HepG2 (cell line): ENCODE data around the gene C1orf198. TPM values are rescaled to one million over a fixed set of nuclear protein-coding genes. Genes with fewer than 3 reads are reported as not detected.

Experiments used
- ATAC-seq: fragments of 200-7000 bp; cut with Tn5 transposase; 3 replicates; pipeline ENCODE4 v1.9.1; 2020; ENCODE audit warnings: mild to moderate bottlenecking, moderate library complexity
- BruUV-seq: library from RNA; stranded (reverse); fragments of 400-500 nt; replicated peaks from 2 replicates; lab custom pipeline; 2021; lab: Mats Ljungman, UMichigan
- CTCF ChIA-PET: fragments of 300-600 bp; formaldehyde crosslinking; extraction: SDS; loops from one replicate; lab custom pipeline; 2021; ENCODE audit warnings: low total read pairs, inconsistent platforms, low intra/inter-chr PET ratio; lab: Yijun Ruan, JAX
- POLR2A ChIA-PET: fragments of 350-600 bp; sonication (Branson Sonifier 250); formaldehyde crosslinking; loops from one replicate; lab custom pipeline; 2020; ENCODE audit warnings: antibody characterized with exemption, inconsistent platforms; lab: Yijun Ruan, JAX
- DNase-seq: peaks from one replicate; pipeline ENCODE4 v3.0.0-alpha.2; 2015; ENCODE audit warnings: low spot score
- FAIRE-seq: peaks from 3 replicates; lab custom pipeline; 2011; peaks lifted over from hg19 to GRCh38; lab: Jason Lieb, UNC
- H2AFZ ChIP-seq: one replicate; pipeline ENCODE4 v1.6.1; 2011; ENCODE audit warnings: low read length, inconsistent platforms
- H3K27ac ChIP-seq: fragments of 300-600 bp; 3 replicates; pipeline ENCODE4 v1.8.0; 2011; ENCODE audit warnings: mixed run types, mild to moderate bottlenecking, mixed read lengths, low read length, inconsistent platforms; ENCODE audit not compliant: insufficient read depth; ENCODE audit errors: extremely low read length
- H3K27me3 ChIP-seq, 2 experiments: fragments of 200-600 bp in 1 of 2; 2 replicates in 1 of 2; 3 replicates in 1 of 2; pipeline versions ENCODE4 v1.6.0 to v1.8.0; 2011; ENCODE audit warnings: low read length in 2 of 2, mild to moderate bottlenecking in 2 of 2, moderate library complexity in 2 of 2, inconsistent platforms in 1 of 2; ENCODE audit not compliant: insufficient read depth in 2 of 2, control insufficient read depth in 1 of 2
- H3K36me3 ChIP-seq, 2 experiments: fragments of 200-600 bp in 1 of 2; replicated peaks in 1 of 2; 2 replicates in 1 of 2; 3 replicates in 1 of 2; pipeline versions ENCODE4 v1.5.1 to v1.8.0; 2011; ENCODE audit warnings: low read length in 2 of 2, inconsistent platforms in 1 of 2; ENCODE audit not compliant: insufficient read depth in 2 of 2, control insufficient read depth in 1 of 2
- H3K4me1 ChIP-seq: 2 replicates; pipeline ENCODE4 v1.5.1; 2012; ENCODE audit warnings: low read length, inconsistent platforms; ENCODE audit not compliant: insufficient read depth
- H3K4me2 ChIP-seq: 2 replicates; pipeline ENCODE4 v1.6.0; 2011; ENCODE audit warnings: low read depth, low read length, inconsistent platforms
- H3K4me3 ChIP-seq, 3 experiments: fragments of 200-600 bp in 1 of 3; sonication (generic), shearing (Covaris generic) in 1 of 3; replicated peaks in 1 of 3; 2 replicates each; pipeline ENCODE4 v1.5.1; 2011 to 2016; ENCODE audit warnings: low read length in 3 of 3, inconsistent platforms in 2 of 3, low read depth in 2 of 3, mild to moderate bottlenecking in 2 of 3, control low read depth in 1 of 3, mixed read lengths in 1 of 3; ENCODE audit not compliant: insufficient read depth in 1 of 3
- H3K79me2 ChIP-seq: one replicate; pipeline ENCODE4 v1.6.1; 2011; ENCODE audit warnings: low read length, inconsistent platforms; ENCODE audit not compliant: insufficient read depth
- H3K9ac ChIP-seq: 2 replicates; pipeline ENCODE4 v1.6.0; 2011; ENCODE audit warnings: mild to moderate bottlenecking, low read depth, low read length, inconsistent platforms; ENCODE audit not compliant: insufficient read depth
- H3K9me3 ChIP-seq: 2 replicates; pipeline ENCODE4 v1.5.1; 2012; ENCODE audit warnings: mild to moderate bottlenecking, low read length
- H4K20me1 ChIP-seq: 2 replicates; pipeline ENCODE4 v1.6.0; 2011; ENCODE audit warnings: inconsistent platforms, mild to moderate bottlenecking, low read length, moderate library complexity; ENCODE audit not compliant: insufficient read depth
- ELF3 ChIP-seq: IDR thresholded peaks from 2 replicates; pipeline ENCODE4 v1.6.1; 2016; ENCODE audit warnings: missing genetic modification reagents, missing compliant biosample characterization
- FOXO4 ChIP-seq: sonication (generic); formaldehyde crosslinking; conservative IDR thresholded peaks from 2 replicates; pipeline ENCODE4 v1.8.1; 2023; ENCODE audit warnings: missing genetic modification reagents
- FOXP4 ChIP-seq: sonication (generic); formaldehyde crosslinking; IDR thresholded peaks from 2 replicates; pipeline ENCODE4 v1.4.0; 2020; ENCODE audit warnings: missing genetic modification reagents
- KDM6A ChIP-seq: IDR thresholded peaks from 2 replicates; pipeline ENCODE4 v1.6.1; 2016; ENCODE audit warnings: low read depth
- PAX8 ChIP-seq: sonication (generic); formaldehyde crosslinking; IDR thresholded peaks from 2 replicates; pipeline ENCODE4 v1.8.0; 2022; ENCODE audit warnings: mild to moderate bottlenecking, missing genetic modification reagents, borderline replicate concordance
- ZBTB14 ChIP-seq: sonication (generic); formaldehyde crosslinking; IDR thresholded peaks from 2 replicates; pipeline ENCODE4 v1.4.0; 2020; ENCODE audit warnings: missing genetic modification reagents
- WGBS: methylation state at CpG from one replicate; pipeline ENCODE4 v1.1.6; 2017; ENCODE audit warnings: low lambda C conversion rate; 5-methylcytosine and 5-hydroxymethylcytosine counted together
- in situ Hi-C: cut with HindIII; loops from 2 replicates; pipeline ENCODE4 v1.10.0; 2017; ENCODE audit warnings: low pct_unique_long_range_greater_than_20kb; ENCODE audit not compliant: extremely low pct_ligation_motif_present
- intact Hi-C: fragments of 100-400 bp; cut with micrococcal nuclease; formaldehyde crosslinking; loops from one replicate; pipeline ENCODE4 v1.10.0; 2022; ENCODE audit not compliant: unreplicated experiment
- polyA plus RNA-seq, 8 experiments: library from polyadenylated mRNA; depleted of rRNA in 3 of 8; stranded (reverse) in 7 of 8; unstranded in 1 of 8; fragments of >200 nt; fragmentation: Illumina TruSeq in 4 of 8; extraction: Trizol in 4 of 8; gene quantifications; 2 replicates each; pipeline versions ENCODE4 v1.2.1 to v1.2.3, GENCODE V29; 2011 to 2016; ENCODE audit warnings: low read depth in 4 of 8, missing spikeins in 1 of 8, mixed read lengths in 1 of 8; ENCODE audit not compliant: insufficient read depth in 1 of 8
- total RNA-seq, 5 experiments: library from RNA; depleted of rRNA; stranded (reverse); fragments of >200 nt; fragmentation: Illumina TruSeq; extraction: Trizol; gene quantifications; 2 replicates each; pipeline ENCODE4 v1.2.3, GENCODE V29; 2016; ENCODE audit warnings: low read depth in 1 of 5

The C1orf198 gene
- total and polyA plus RNA-seq, 2 of the 13 experiments (the other 11 are each of a cell fraction or from before 2014, with no cell fraction given) = 12.7 to 13.4 TPM

GRCh38 chr1:230878591-230878990 is 10.3 kb upstream of the C1orf198 start:
- intact Hi-C loops = no loop called here
- TF ChIP-seq KDM6A (CRISPR knock-in tag) (no peak), ZBTB14 (CRISPR knock-in tag) (no peak), FOXO4 (no peak), ELF3 (CRISPR knock-in tag) (no peak), PAX8 (CRISPR knock-in tag) (no peak), FOXP4 (CRISPR knock-in tag) (no peak)
- TF ChIP-seq, all 625 proteins: peak for 0
- Histone ChIP-seq H3K27me3 (peaks cover 0 to 32% of the 10 kb centered on the region in 2 experiments; a peak in 4 of 5 replicates), H3K9ac (no peak overlapping the region), H3K79me2 (no peaks in the 10 kb centered on the region), H3K27ac (no peak overlapping the region), H3K9me3 (no peaks in the 10 kb centered on the region), H3K36me3 (no peaks in the 10 kb centered on the region), H3K4me2 (no peak overlapping the region), H3K4me1 (no peaks in the 10 kb centered on the region), H2AFZ (no peak overlapping the region), H4K20me1 (no peaks in the 10 kb centered on the region), H3K4me3 (no peak overlapping the region)
- no TSS peak for BruUV-seq
- in situ Hi-C loops = no loop called here
- CTCF ChIA-PET = no interaction called here
- FAIRE-seq = no peak
- POLR2A ChIA-PET = interaction anchor here (2.0 kb wide), 1 partner anchor 10 kb away, joined by 7 read pairs; the partner anchor contains the start of gene C1orf198
- WGBS = 9% methylated on average over 5 of the region's 5 CpGs
- DNase-seq = no peak
- ATAC-seq = no peak
